Stimulated activated memory B cell treated with anti-CD40 and anti-IgM and Interleukin-4, amounts not matched to agents 10 μg/mL and 1 μg/mL and 100 μg/mL, for 72 hours (primary cell): Measurements from ENCODE around the gene EOLA1.
A peak's percentile ranks its signal among the peaks of the same experiment; 100 is the strongest.
"Not testable (repeated sequence)": the region's sequence is repeated elsewhere in the genome, so short reads cannot be mapped to it uniquely, and the experiment has no call there.

Experiments
- ATAC-seq: fragments of 150-1000 bp; cut with Tn5 transposase; 2 replicates; pipeline ENCODE4 v1.10.0; 2021
- H3K27ac Mint-ChIP-seq: one replicate; pipeline ENCODE4 v1.8.0; 2022; ENCODE audit warnings: mild to moderate bottlenecking, mixed read lengths
- H3K27me3 Mint-ChIP-seq: one replicate; pipeline ENCODE4 v1.8.0; 2022; ENCODE audit warnings: mixed read lengths
- H3K36me3 Mint-ChIP-seq: one replicate; pipeline ENCODE4 v1.8.0; 2022; ENCODE audit warnings: mixed read lengths
- H3K4me1 Mint-ChIP-seq: one replicate; pipeline ENCODE4 v1.8.0; 2022; ENCODE audit warnings: mixed read lengths
- H3K4me3 Mint-ChIP-seq: one replicate; pipeline ENCODE4 v1.8.0; 2022; ENCODE audit warnings: mild to moderate bottlenecking, moderate library complexity, mixed read lengths
- H3K9me3 Mint-ChIP-seq: one replicate; pipeline ENCODE4 v1.8.0; 2022; ENCODE audit warnings: mixed read lengths

EOLA1 gene

GRCh38 chrX:149540621-149541520, at the start of gene EOLA1:
Gene EOLA1, plus strand, starts transcription at chrX:149541012. Its CDS starts 4,619 bp downstream, at chrX:149545631.
- ATAC-seq, result peak; percentile 90
- H3K9me3 Mint-ChIP-seq, result no peaks in the 10 kb centered on the region
- H3K4me1 Mint-ChIP-seq, result peaks cover 20% of the 10 kb centered on the region
- no peaks in the 10 kb centered on the region for H3K27me3 Mint-ChIP-seq
- H3K27ac Mint-ChIP-seq, result peak within 1 kb of the TSS; percentile 96
- H3K36me3 Mint-ChIP-seq, result peaks cover 16% of the 10 kb centered on the region
- H3K4me3 Mint-ChIP-seq, result peak within 1 kb of the TSS; percentile 93

DNA sequence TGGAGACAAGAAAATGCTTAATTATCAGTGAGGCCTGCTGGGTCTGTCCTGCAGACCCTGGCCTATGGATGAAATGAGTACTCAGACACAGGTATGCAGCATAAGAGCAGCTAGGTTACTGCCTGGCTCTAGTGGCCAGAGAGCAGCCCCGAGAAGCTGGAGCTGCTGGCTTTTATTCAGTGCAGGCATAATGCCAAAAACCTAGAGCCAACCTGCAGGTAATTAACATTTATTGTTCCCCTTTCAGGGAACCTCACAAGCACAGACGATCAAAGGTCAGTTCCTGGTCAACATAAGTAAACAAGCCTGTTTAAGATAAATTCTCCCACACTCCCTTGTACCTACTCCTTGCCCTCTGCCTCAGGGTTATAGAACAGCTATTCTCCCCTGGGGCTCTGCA, 49.0 kb upstream of the EOLA1 start:
- no peaks in the 10 kb centered on the region for H3K9me3 Mint-ChIP-seq
- H3K36me3 Mint-ChIP-seq, result peaks cover 33% of the 10 kb centered on the region
- H3K4me1 Mint-ChIP-seq, result no peaks in the 10 kb centered on the region
- no peaks in the 10 kb centered on the region for H3K27me3 Mint-ChIP-seq
- ATAC-seq, result no peak
- H3K27ac Mint-ChIP-seq, result no peak overlapping the region
- no peak overlapping the region for H3K4me3 Mint-ChIP-seq

- Mint-ChIP-seq H3K4me3 (no peak overlapping the region), H3K36me3 (peaks cover 31% of the 10 kb centered on the region), H3K9me3 (no peaks in the 10 kb centered on the region), H3K27ac (no peak overlapping the region), H3K27me3 (no peaks in the 10 kb centered on the region), H3K4me1 (no peaks in the 10 kb centered on the region)
- no peak for ATAC-seq
These were observed 46.9 kb upstream of the EOLA1 start for GRCh38 chrX:149493567-149494562.

GRCh38 chrX:149494844-149495565, 45.8 kb upstream of the EOLA1 start:
- Mint-ChIP-seq H3K4me1 (peaks cover 2% of the 10 kb centered on the region), H3K27ac (no peak overlapping the region), H3K4me3 (no peak overlapping the region), H3K36me3 (peaks cover 30% of the 10 kb centered on the region), H3K9me3 (no peaks in the 10 kb centered on the region), H3K27me3 (no peaks in the 10 kb centered on the region)
- no peak for ATAC-seq

GRCh38 chrX:149495573-149496071, 45.2 kb upstream of the EOLA1 start:
- Mint-ChIP-seq H3K4me3 (no peak overlapping the region), H3K9me3 (no peaks in the 10 kb centered on the region), H3K27me3 (no peaks in the 10 kb centered on the region), H3K4me1 (peaks cover 8% of the 10 kb centered on the region), H3K27ac (no peak overlapping the region), H3K36me3 (peaks cover 25% of the 10 kb centered on the region)
- ATAC-seq, result no peak

DNA sequence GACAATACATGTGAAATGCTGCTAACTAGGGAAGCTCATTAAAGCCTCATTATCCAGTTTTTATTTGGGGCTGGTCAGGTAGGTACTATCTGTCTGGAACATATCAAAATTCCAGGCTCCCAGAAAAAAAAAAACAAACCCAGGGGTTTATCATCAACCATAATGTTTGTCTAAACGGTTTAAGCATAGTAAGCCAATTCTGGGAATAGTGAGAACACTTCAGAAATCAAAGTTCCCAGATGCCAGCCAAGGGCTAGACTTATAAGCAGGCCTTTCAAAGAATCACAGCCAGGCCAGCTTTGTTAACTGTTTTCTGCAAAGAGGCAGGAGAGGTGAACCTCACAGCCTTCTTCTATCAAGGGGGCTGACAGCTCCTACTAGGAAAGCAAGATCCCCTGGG, 43.8 kb upstream of the EOLA1 start:
- Mint-ChIP-seq H3K27ac (no peak overlapping the region), H3K9me3 (no peaks in the 10 kb centered on the region), H3K4me3 (no peak overlapping the region), H3K4me1 (peaks cover 19% of the 10 kb centered on the region), H3K27me3 (no peaks in the 10 kb centered on the region), H3K36me3 (peaks cover 28% of the 10 kb centered on the region)
- ATAC-seq, result no peak

DNA sequence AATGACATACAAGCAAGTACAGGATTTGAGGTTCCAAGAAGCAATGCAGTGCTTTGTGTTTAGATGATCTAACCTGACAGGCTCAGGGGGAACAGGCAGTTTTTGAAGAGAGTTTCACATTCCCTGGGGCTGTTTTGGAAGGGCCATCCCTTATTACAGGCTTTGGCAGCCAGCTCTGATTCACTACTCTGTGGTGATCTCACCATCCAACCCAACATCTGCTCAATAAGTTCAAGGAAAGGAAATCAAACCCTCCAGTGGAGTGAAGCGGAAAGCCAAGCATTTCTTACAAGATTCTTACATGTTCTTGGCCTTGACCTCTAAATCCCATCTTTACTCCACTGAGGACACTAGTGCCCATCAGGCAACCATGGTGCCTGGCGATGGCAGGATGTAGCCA, 43.2 kb upstream of the EOLA1 start:
- no peak for ATAC-seq
- no peak overlapping the region for H3K27ac Mint-ChIP-seq
- H3K4me1 Mint-ChIP-seq, result peaks cover 19% of the 10 kb centered on the region
- no peaks in the 10 kb centered on the region for H3K9me3 Mint-ChIP-seq
- no peaks in the 10 kb centered on the region for H3K27me3 Mint-ChIP-seq
- H3K36me3 Mint-ChIP-seq, result peaks cover 28% of the 10 kb centered on the region
- H3K4me3 Mint-ChIP-seq, result no peak overlapping the region

DNA sequence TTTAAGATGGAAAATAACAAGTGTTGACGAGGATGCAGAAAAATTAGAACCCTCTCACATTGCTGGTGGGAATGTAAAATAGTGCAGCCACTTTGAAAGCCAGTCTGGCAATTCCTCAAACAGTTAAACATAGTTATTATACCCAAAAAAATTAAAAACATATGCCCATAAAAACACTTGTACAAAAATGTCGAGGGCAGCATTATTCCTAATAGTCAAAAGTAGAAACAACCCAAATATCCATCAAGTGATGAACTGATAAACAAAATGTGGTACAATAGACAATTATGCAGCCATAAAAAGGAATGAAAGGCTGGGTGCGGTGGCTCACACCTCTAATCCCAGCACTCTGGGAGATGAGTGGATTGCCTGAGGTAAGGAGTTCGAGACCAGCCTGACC, 42.0 kb upstream of the EOLA1 start:
- H3K4me1 Mint-ChIP-seq, result peaks cover 20% of the 10 kb centered on the region
- H3K27ac Mint-ChIP-seq, result no peak overlapping the region
- H3K27me3 Mint-ChIP-seq, result no peaks in the 10 kb centered on the region
- H3K9me3 Mint-ChIP-seq, result no peaks in the 10 kb centered on the region
- no peak for ATAC-seq
- peaks cover 28% of the 10 kb centered on the region for H3K36me3 Mint-ChIP-seq
- no peak overlapping the region for H3K4me3 Mint-ChIP-seq

DNA sequence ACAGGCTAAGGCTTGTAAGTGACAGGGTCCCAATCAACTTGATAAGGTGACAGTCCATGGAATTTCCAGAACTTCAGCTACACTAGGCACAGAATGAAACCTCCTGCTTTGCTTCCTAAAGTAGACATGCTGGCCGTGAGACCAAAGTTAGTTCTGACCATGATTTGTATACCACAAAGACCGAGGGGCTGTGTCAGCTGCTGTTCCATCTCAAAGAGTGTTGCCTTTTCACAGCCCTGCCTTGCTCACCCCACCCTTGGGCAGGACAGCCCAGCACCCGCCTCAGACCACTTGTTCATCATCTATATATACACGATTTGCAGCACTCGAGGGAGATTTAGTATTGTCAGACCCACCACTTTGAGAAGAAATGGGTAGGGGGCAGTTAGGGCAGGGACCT, 41.0 kb upstream of the EOLA1 start:
- Mint-ChIP-seq H3K36me3 (peaks cover 36% of the 10 kb centered on the region), H3K27me3 (no peaks in the 10 kb centered on the region), H3K9me3 (no peaks in the 10 kb centered on the region), H3K27ac (no peak overlapping the region), H3K4me1 (peaks cover 30% of the 10 kb centered on the region), H3K4me3 (no peak overlapping the region)
- no peak for ATAC-seq

DNA sequence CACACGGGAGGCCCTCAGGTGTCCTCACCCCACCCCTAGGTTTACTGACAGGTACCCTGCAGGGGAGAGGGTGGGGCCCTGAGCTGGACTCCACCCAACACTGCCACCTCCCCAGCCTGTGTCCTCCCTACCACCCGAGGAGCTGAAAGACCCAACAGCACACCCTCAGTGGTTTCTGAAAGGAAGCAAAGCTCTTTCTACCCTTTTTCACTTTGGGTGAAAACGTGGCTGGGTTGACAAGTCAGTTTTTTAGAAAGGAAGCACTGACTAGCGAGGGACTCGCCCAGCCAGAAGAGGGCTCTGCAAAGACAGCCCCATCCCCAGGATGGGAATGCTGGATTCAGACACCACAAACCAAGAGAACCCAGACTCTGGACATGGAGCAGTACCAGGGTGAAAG, 37.9 kb upstream of the EOLA1 start:
- not testable (repeated sequence) for H3K9me3 Mint-ChIP-seq, ATAC-seq, H3K27me3 Mint-ChIP-seq, H3K27ac Mint-ChIP-seq
- Mint-ChIP-seq H3K4me3 (peak overlapping the region; percentile 34), H3K4me1 (peaks cover 36% of the 10 kb centered on the region), H3K36me3 (peaks cover 16% of the 10 kb centered on the region)

DNA sequence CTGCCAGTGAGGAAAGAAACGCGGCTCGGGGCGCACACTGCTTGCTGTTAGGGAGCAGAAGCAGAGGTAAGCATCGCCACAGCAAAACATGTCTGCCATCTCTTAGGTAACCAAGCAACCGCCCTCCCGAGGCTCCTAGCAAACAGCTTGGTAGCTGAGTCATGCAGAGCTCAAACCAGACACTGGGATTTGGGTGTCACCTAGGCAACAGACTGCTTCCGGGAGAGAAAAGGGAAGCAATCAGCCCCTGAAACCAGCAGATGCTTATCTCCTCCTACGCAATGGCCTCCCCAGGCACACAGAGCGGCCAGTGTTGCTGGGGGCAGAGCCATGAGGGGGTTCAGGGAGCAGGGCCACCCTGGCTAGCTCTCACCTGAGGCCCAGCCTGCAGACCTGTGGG, 37.4 kb upstream of the EOLA1 start:
- Mint-ChIP-seq H3K4me1 (peaks cover 36% of the 10 kb centered on the region), H3K4me3 (peak overlapping the region; percentile 96), H3K36me3 (peaks cover 15% of the 10 kb centered on the region), H3K27ac (peak overlapping the region; percentile 99)
- H3K27me3 Mint-ChIP-seq, H3K9me3 Mint-ChIP-seq: not testable (repeated sequence)
- ATAC-seq, result peak; percentile 85

GRCh38 chrX:149504226-149504914, 36.4 kb upstream of the EOLA1 start:
- peaks cover 15% of the 10 kb centered on the region for H3K36me3 Mint-ChIP-seq
- H3K4me1 Mint-ChIP-seq, result peaks cover 36% of the 10 kb centered on the region
- peak overlapping the region; percentile 96 for H3K4me3 Mint-ChIP-seq
- H3K27me3 Mint-ChIP-seq, result peaks cover 8% of the 10 kb centered on the region
- ATAC-seq, result peak; percentile 77
- peak overlapping the region; percentile 99 for H3K27ac Mint-ChIP-seq
- no peaks in the 10 kb centered on the region for H3K9me3 Mint-ChIP-seq

DNA sequence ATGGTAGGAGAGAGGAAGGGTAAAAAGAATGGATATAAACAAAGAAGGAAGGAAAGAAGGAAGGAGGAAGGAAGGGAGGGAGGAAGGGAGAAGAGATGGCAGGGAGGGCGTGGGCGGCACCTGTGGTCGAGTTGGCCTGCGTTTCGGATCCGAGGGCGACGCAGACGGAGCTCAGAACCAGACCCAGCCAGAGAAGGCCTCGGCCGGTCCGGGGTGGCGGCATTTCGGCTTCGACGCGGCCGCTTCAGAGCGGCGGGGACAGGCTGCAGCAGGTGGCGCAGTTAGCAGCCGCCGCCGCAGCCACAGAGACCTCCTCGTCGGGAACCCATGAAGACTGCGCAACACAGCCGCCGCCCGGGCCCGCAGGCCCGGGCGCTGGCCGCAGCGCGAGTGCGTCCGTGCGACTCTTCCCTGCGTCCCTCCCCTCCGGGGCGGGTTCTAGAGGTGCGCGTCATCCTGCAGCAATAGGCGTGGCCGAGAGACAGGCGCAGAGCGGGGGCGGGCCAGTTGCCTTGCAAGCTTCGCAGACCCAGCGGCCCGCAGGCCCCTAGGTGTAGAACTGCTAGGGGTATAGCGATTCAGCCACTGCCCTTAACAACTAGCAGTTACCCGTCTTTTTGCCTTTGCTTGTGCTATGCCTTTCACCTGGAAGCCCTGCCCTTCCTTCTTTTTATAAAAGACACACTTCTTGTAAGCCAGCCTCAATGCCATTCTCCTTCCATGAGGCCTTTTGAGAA, 35.7 kb upstream of the EOLA1 start, which contains the start of gene IDS:
TSS of gene IDS (minus strand) at position 392 of the 737 bp plus-strand sequence. CDS start at position 223, 169 bp downstream.
- ATAC-seq, result peak; percentile 90
- peak within 1 kb of the TSS; percentile 96 for H3K4me3 Mint-ChIP-seq
- peaks cover 15% of the 10 kb centered on the region for H3K36me3 Mint-ChIP-seq

More for the DNA sequence above, 35.7 kb upstream of the EOLA1 start, which contains the start of gene IDS:
- Mint-ChIP-seq H3K27me3 (peaks cover 8% of the 10 kb centered on the region), H3K9me3 (no peaks in the 10 kb centered on the region), H3K4me1 (peaks cover 33% of the 10 kb centered on the region), H3K27ac (peak within 1 kb of the TSS; percentile 99)
